ENCODE measurements around the gene GNB1L. TPM values are rescaled to one million over a fixed set of nuclear protein-coding genes. Genes with fewer than 3 reads are reported as not detected.
A peak's percentile ranks its signal among the peaks of the same experiment; 100 is the strongest.

Gene GNB1L
- total and polyA plus RNA-seq, 7 experiments from 2014 or later = 4.2 to 20.8 (median 10.6) TPM

- ChIA-PET POLR2A (interaction anchor here (1.3 kb wide), 1 partner anchor 17 kb away, joined by 4 read pairs; no protein-coding TSS in a partner anchor), CTCF (no interaction called here)
- DNase-seq = peak in 1 of 9 donors; percentile 2
- peak overlapping the region in 4 of 9 donors; percentile 24 to 62 (median 54) for H3K27ac Mint-ChIP-seq
- H3K27ac ChIP-seq (ENCODE audit: low read depth, low read length) = no peak overlapping the region
- peaks cover 0 to 15% (median 0%) of the 10 kb centered on the region in 5 donors for H3K27me3 Mint-ChIP-seq
- H3K27me3 ChIP-seq (ENCODE audit: control insufficient read depth in 2 of 2, insufficient read depth in 2 of 2, low read length in 2 of 2) = no peaks in the 10 kb centered on the region
- no peaks in the 10 kb centered on the region for H3K9me3 Mint-ChIP-seq
- H3K4me1 ChIP-seq (ENCODE audit: control insufficient read depth in 2 of 2, insufficient read depth in 2 of 2, low read length in 2 of 2) = no peaks in the 10 kb centered on the region
- peaks cover 0 to 4% (median 4%) of the 10 kb centered on the region in 5 donors for H3K36me3 Mint-ChIP-seq
- intact Hi-C loops (cut with micrococcal nuclease) = no loop called here
- no peak for ATAC-seq
- H3K4me3 ChIP-seq (ENCODE audit: low read length) = no peak overlapping the region
- H3K36me3 ChIP-seq (ENCODE audit: control insufficient read depth in 2 of 3, insufficient read depth in 3 of 3, low read length in 3 of 3) = no peaks in the 10 kb centered on the region
- H3K4me3 Mint-ChIP-seq = no peak overlapping the region
- peaks cover 0 to 13% (median 7%) of the 10 kb centered on the region in 7 donors for H3K4me1 Mint-ChIP-seq
- no peaks in the 10 kb centered on the region for H3K9me3 ChIP-seq (ENCODE audit: control insufficient read depth in 2 of 3, low read length in 3 of 3)
Measured at GRCh38 chr22:19868333-19868732, 13.7 kb upstream of the GNB1L start.

GRCh38 chr22:19867617-19868016, 12.9 kb upstream of the GNB1L start:
- ATAC-seq (no peak), DNase-seq (no peak)
- Mint-ChIP-seq H3K27ac (peak overlapping the region in 1 of 9 donors; percentile 62), H3K9me3 (no peaks in the 10 kb centered on the region), H3K4me3 (no peak overlapping the region), H3K36me3 (peaks cover 0 to 4% (median 4%) of the 10 kb centered on the region in 5 donors), H3K4me1 (peaks cover 0 to 13% (median 7%) of the 10 kb centered on the region in 7 donors), H3K27me3 (peaks cover 0 to 15% (median 0%) of the 10 kb centered on the region in 5 donors)
- intact Hi-C loops (cut with micrococcal nuclease) = no loop called here
- Histone ChIP-seq H3K4me3 (ENCODE audit: low read length) (no peak overlapping the region), H3K4me1 (ENCODE audit: control insufficient read depth in 2 of 2, insufficient read depth in 2 of 2, low read length in 2 of 2) (no peaks in the 10 kb centered on the region), H3K27ac (ENCODE audit: low read depth, low read length) (no peak overlapping the region), H3K9me3 (ENCODE audit: control insufficient read depth in 2 of 3, low read length in 3 of 3) (no peaks in the 10 kb centered on the region), H3K27me3 (ENCODE audit: control insufficient read depth in 2 of 2, insufficient read depth in 2 of 2, low read length in 2 of 2) (no peaks in the 10 kb centered on the region), H3K36me3 (ENCODE audit: control insufficient read depth in 2 of 3, insufficient read depth in 3 of 3, low read length in 3 of 3) (no peaks in the 10 kb centered on the region)
- ChIA-PET CTCF (no interaction called here), POLR2A (no interaction called here)

- no peaks in the 10 kb centered on the region for H3K9me3 Mint-ChIP-seq
- Histone ChIP-seq H3K36me3 (ENCODE audit: control insufficient read depth in 2 of 3, insufficient read depth in 3 of 3, low read length in 3 of 3) (no peaks in the 10 kb centered on the region), H3K4me3 (ENCODE audit: low read length) (no peak overlapping the region), H3K9me3 (ENCODE audit: control insufficient read depth in 2 of 3, low read length in 3 of 3) (no peaks in the 10 kb centered on the region), H3K27me3 (ENCODE audit: control insufficient read depth in 2 of 2, insufficient read depth in 2 of 2, low read length in 2 of 2) (no peaks in the 10 kb centered on the region), H3K27ac (ENCODE audit: low read depth, low read length) (no peak overlapping the region), H3K4me1 (ENCODE audit: control insufficient read depth in 2 of 2, insufficient read depth in 2 of 2, low read length in 2 of 2) (no peaks in the 10 kb centered on the region)
- H3K4me3 Mint-ChIP-seq = no peak overlapping the region
- H3K27ac Mint-ChIP-seq = no peak overlapping the region
- ChIA-PET CTCF (interaction anchor here (0.6 to 1.1 kb wide), 4 partner anchors 19 to 135 kb away, joined by 3 to 4 read pairs (median 3); no protein-coding TSS in a partner anchor), POLR2A (interaction anchor here (0.7 to 3.1 kb wide), 4 partner anchors 12 to 726 kb away, joined by 3 to 25 read pairs (median 5); partner anchors contain the start of genes GNB1L and RTL10)
- H3K27me3 Mint-ChIP-seq = peaks cover 0 to 15% (median 0%) of the 10 kb centered on the region in 5 donors
- H3K36me3 Mint-ChIP-seq = peaks cover 0 to 6% (median 4%) of the 10 kb centered on the region in 5 donors
- DNase-seq (no peak), ATAC-seq (no peak)
- intact Hi-C loops (cut with micrococcal nuclease) = no loop called here
- H3K4me1 Mint-ChIP-seq = peaks cover 0 to 15% (median 9%) of the 10 kb centered on the region in 7 donors
Measured at GRCh38 chr22:19866665-19867009, 12.0 kb upstream of the GNB1L start.

GRCh38 chr22:19865141-19865829, 10.6 kb upstream of the GNB1L start:
- intact Hi-C loops (cut with micrococcal nuclease) = loop anchor here in 1 of 2 donors (2.0 kb wide), 1 partner anchor 20 kb away; no protein-coding TSS in a partner anchor
- H3K4me3 Mint-ChIP-seq = no peak overlapping the region
- ATAC-seq = no peak
- Histone ChIP-seq H3K4me1 (ENCODE audit: control insufficient read depth in 2 of 2, insufficient read depth in 2 of 2, low read length in 2 of 2) (no peaks in the 10 kb centered on the region), H3K27ac (ENCODE audit: low read depth, low read length) (no peak overlapping the region), H3K36me3 (ENCODE audit: control insufficient read depth in 2 of 3, insufficient read depth in 3 of 3, low read length in 3 of 3) (no peaks in the 10 kb centered on the region), H3K4me3 (ENCODE audit: low read length) (no peak overlapping the region), H3K27me3 (ENCODE audit: control insufficient read depth in 2 of 2, insufficient read depth in 2 of 2, low read length in 2 of 2) (no peaks in the 10 kb centered on the region), H3K9me3 (ENCODE audit: control insufficient read depth in 2 of 3, low read length in 3 of 3) (no peaks in the 10 kb centered on the region)
- ChIA-PET POLR2A (interaction anchor here (0.7 to 3.1 kb wide), 4 partner anchors 10 to 25 kb away, joined by 3 to 25 read pairs (median 4); partner anchors contain the start of genes GNB1L and RTL10), CTCF (interaction anchor here (0.6 to 1.1 kb wide), 2 partner anchors 22 to 29 kb away, joined by 3 read pairs; no protein-coding TSS in a partner anchor)
- H3K9me3 Mint-ChIP-seq = no peaks in the 10 kb centered on the region
- peaks cover 0 to 15% (median 0%) of the 10 kb centered on the region in 5 donors for H3K27me3 Mint-ChIP-seq
- peak overlapping the region in 1 of 9 donors; percentile 12 for H3K27ac Mint-ChIP-seq
- H3K4me1 Mint-ChIP-seq = peaks cover 0 to 21% (median 13%) of the 10 kb centered on the region in 7 donors
- no peak for DNase-seq
- peaks cover 0 to 9% (median 4%) of the 10 kb centered on the region in 5 donors for H3K36me3 Mint-ChIP-seq

- Mint-ChIP-seq H3K9me3 (no peaks in the 10 kb centered on the region), H3K4me3 (peak overlapping the region in 1 of 10 donors; percentile 0), H3K27ac (no peak overlapping the region), H3K27me3 (peaks cover 0 to 15% (median 0%) of the 10 kb centered on the region in 5 donors), H3K36me3 (peaks cover 0 to 9% (median 4%) of the 10 kb centered on the region in 5 donors), H3K4me1 (peaks cover 0 to 21% (median 14%) of the 10 kb centered on the region in 7 donors)
- DNase-seq (no peak), ATAC-seq (no peak)
- Histone ChIP-seq H3K27me3 (ENCODE audit: control insufficient read depth in 2 of 2, insufficient read depth in 2 of 2, low read length in 2 of 2) (no peaks in the 10 kb centered on the region), H3K4me1 (ENCODE audit: control insufficient read depth in 2 of 2, insufficient read depth in 2 of 2, low read length in 2 of 2) (no peaks in the 10 kb centered on the region), H3K9me3 (ENCODE audit: control insufficient read depth in 2 of 3, low read length in 3 of 3) (no peaks in the 10 kb centered on the region), H3K36me3 (ENCODE audit: control insufficient read depth in 2 of 3, insufficient read depth in 3 of 3, low read length in 3 of 3) (no peaks in the 10 kb centered on the region), H3K27ac (ENCODE audit: low read depth, low read length) (no peak overlapping the region), H3K4me3 (ENCODE audit: low read length) (no peak overlapping the region)
- ChIA-PET POLR2A (interaction anchor here (0.7 to 3.1 kb wide), 3 partner anchors 10 to 23 kb away, joined by 3 to 25 read pairs (median 3); partner anchors contain the start of genes GNB1L and RTL10), CTCF (interaction anchor here (0.6 kb wide), 1 partner anchor 30 kb away, joined by 3 read pairs; no protein-coding TSS in a partner anchor)
- intact Hi-C loops (cut with micrococcal nuclease) = loop anchor here in 1 of 2 donors (2.0 kb wide), 1 partner anchor 20 kb away; no protein-coding TSS in a partner anchor
Measured at GRCh38 chr22:19864538-19865106, 9.9 kb upstream of the GNB1L start.

GRCh38 chr22:19863571-19863970, 8.9 kb upstream of the GNB1L start:
- CTCF ChIA-PET = no interaction called here
- Mint-ChIP-seq H3K4me1 (peaks cover 0 to 27% (median 18%) of the 10 kb centered on the region in 7 donors), H3K36me3 (peaks cover 0 to 9% (median 4%) of the 10 kb centered on the region in 5 donors), H3K27me3 (peaks cover 0 to 15% (median 0%) of the 10 kb centered on the region in 5 donors), H3K4me3 (no peak overlapping the region), H3K9me3 (no peaks in the 10 kb centered on the region), H3K27ac (peak overlapping the region in 1 of 9 donors; percentile 43)
- POLR2A ChIA-PET = interaction anchor here (0.8 kb wide), 1 partner anchor 27 kb away, joined by 3 read pairs; no protein-coding TSS in a partner anchor
- Histone ChIP-seq H3K36me3 (ENCODE audit: control insufficient read depth in 2 of 3, insufficient read depth in 3 of 3, low read length in 3 of 3) (no peaks in the 10 kb centered on the region), H3K27me3 (ENCODE audit: control insufficient read depth in 2 of 2, insufficient read depth in 2 of 2, low read length in 2 of 2) (no peaks in the 10 kb centered on the region), H3K9me3 (ENCODE audit: control insufficient read depth in 2 of 3, low read length in 3 of 3) (no peaks in the 10 kb centered on the region), H3K4me1 (ENCODE audit: control insufficient read depth in 2 of 2, insufficient read depth in 2 of 2, low read length in 2 of 2) (no peaks in the 10 kb centered on the region), H3K27ac (ENCODE audit: low read depth, low read length) (no peak overlapping the region), H3K4me3 (ENCODE audit: low read length) (no peak overlapping the region)
- DNase-seq (no peak), ATAC-seq (no peak)
- intact Hi-C loops (cut with micrococcal nuclease) = no loop called here
